ENCODE data around the gene C11orf42.
A peak's percentile ranks its signal among the peaks of the same experiment; 100 is the strongest.
"Not testable (repeated sequence)": the region's sequence is repeated elsewhere in the genome, so short reads cannot be mapped to it uniquely, and the experiment has no call there.

C11orf42 gene

DNA sequence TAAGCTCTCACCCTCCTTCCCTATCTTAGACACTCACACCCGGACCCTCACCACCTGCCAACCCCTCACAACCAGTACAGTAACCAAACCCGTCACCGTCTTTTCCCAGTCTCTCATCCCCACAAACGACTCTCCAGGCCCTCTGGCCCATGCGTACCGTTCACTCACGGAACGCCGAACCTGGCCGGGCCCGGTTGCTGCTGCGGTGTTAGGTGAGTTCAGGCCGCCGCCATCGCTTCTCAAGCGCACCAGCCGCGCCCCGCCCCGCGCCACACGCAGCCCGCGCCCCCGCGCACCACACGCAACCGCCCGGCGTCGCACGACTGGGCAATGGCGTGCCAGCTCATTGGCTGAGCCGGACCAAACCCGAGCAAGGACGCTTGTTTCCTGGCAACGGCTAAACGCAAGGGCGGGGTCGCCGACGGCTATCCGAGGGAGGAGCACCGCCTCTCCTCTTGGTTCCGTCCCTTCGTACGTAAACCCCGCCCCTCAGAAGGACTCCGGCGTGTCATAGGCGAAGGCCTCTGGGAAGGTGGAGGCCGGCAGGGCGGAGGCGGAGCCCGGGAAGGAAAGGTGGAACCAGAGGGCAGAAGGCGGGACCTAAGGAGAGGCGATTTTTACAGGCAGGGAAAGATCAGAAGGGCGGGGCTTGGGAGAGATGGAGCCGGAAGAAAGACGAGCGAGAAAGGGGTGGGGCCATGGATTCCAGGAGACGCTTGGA, 29.2 kb downstream of the C11orf42 start, which contains the start of gene FHIP1B:
TSS of gene FHIP1B (minus strand) at position 250 of the 721 bp plus-strand sequence. CDS start 10,120 bp downstream, outside the sequence.
- Mint-ChIP-seq H3K4me1 (peaks cover 26% of the 10 kb centered on the region), H3K27ac (peak within 1 kb of the TSS; percentile 93), H3K27me3 (no peaks in the 10 kb centered on the region), H3K9me3 (no peaks in the 10 kb centered on the region), H3K4me3 (peak within 1 kb of the TSS; percentile 98), H3K36me3 (peaks cover under 1% of the 10 kb centered on the region)
- ATAC-seq (ENCODE audit: low read depth) (peak; percentile 85), DNase-seq (ENCODE audit: low spot score in 2 of 2) (peak; percentile 94 to 99)

DNA sequence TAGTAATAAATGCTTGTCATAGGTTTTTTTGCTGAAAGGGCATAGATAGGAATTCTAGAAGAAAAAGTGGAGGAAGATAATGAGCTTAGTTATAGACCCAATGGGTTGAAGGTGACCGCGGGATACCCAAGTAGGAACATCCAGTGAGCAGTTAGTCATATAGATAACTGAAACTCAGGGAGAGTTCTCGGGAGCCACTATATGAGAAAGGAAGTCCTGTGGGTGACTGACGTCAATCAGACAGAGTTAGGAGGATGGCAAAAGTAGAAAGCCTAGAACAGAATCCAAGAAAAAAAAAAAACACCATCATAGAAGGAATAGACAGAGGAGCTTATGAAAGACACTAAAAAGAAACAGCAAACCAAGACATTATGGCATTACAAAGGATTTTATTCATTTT, 31.9 kb downstream of the C11orf42 start:
- Mint-ChIP-seq H3K9me3 (no peaks in the 10 kb centered on the region), H3K4me1 (peaks cover 20% of the 10 kb centered on the region), H3K27me3 (peaks cover 7% of the 10 kb centered on the region), H3K4me3 (no peak overlapping the region), H3K36me3 (no peaks in the 10 kb centered on the region), H3K27ac (no peak overlapping the region)
- no peak for ATAC-seq (ENCODE audit: low read depth)
- no peak for DNase-seq (ENCODE audit: low spot score in 2 of 2)

DNA sequence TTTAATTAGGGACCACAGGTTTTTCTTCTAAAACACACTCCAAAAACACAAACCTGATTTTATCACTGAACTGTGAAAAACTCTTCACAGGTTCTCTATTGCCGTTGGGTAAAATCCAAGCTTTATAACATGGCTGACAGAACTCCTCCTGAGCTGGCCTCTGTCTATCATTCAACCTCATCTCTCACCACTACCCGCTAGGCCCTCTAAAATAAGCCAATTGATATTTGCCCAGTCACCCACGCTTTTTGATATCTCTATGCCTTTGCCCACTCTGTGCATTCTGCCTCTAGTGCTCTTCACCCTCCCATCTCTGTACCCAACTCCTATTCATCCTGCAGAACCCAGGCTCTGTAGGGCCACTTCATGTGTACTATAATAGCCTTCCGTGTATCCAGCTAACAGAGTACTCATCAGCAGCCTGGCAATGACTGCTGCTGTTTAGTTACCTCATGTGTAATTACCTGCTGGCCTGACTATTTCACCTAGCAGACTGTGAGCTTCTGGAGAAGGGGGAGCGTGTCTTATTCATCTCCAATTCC, 32.5 kb downstream of the C11orf42 start:
- Mint-ChIP-seq H3K4me3 (no peak overlapping the region), H3K4me1 (peaks cover 19% of the 10 kb centered on the region)
- no peak for ATAC-seq (ENCODE audit: low read depth)

DNA sequence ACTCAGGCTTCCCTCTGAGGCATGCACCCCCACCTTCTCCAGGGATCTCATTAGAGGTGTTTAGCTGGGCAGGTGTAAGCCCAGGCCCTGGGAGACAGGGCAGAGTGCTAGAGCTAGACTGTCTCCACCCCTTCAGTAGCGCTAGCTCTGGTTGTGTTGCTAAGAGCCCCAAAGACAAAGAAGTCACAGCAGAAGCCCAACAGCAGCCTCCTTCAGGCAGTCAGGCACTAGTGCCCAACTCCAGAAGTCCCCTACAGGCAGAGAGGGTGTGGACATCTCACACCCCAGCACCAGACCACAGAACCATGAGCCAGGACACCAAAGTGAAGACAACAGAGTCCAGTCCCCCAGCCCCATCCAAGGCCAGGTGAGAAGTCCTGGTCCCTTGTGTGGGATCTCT, 33.5 kb downstream of the C11orf42 start, which contains the start of gene CNGA4:
TSS of gene CNGA4 (plus strand) at position 188 of the 400 bp plus-strand sequence. CDS start at position 306, 118 bp downstream.
- no peak for ATAC-seq (ENCODE audit: low read depth)
- no peak within 1 kb of the TSS for H3K27ac Mint-ChIP-seq

More for the DNA sequence above, 32.5 kb downstream of the C11orf42 start:
- no peak overlapping the region for H3K27ac Mint-ChIP-seq
- no peaks in the 10 kb centered on the region for H3K9me3 Mint-ChIP-seq
- no peak for DNase-seq (ENCODE audit: low spot score in 2 of 2)
- H3K36me3 Mint-ChIP-seq: no peaks in the 10 kb centered on the region
- peaks cover 10% of the 10 kb centered on the region for H3K27me3 Mint-ChIP-seq

DNA sequence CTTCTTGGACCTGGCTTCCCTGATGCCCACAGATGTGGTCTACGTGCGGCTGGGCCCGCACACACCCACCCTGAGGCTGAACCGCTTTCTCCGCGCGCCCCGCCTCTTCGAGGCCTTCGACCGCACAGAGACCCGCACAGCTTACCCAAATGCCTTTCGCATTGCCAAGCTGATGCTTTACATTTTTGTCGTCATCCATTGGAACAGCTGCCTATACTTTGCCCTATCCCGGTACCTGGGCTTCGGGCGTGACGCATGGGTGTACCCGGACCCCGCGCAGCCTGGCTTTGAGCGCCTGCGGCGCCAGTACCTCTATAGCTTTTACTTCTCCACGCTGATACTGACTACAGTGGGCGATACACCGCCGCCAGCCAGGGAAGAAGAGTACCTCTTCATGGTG, 34.8 kb downstream of the C11orf42 start:
- H3K4me1 Mint-ChIP-seq: peaks cover 6% of the 10 kb centered on the region
- peaks cover 18% of the 10 kb centered on the region for H3K27me3 Mint-ChIP-seq
- ATAC-seq (ENCODE audit: low read depth) (no peak), DNase-seq (ENCODE audit: low spot score in 2 of 2) (no peak)
- no peak overlapping the region for H3K27ac Mint-ChIP-seq
- H3K36me3 Mint-ChIP-seq: no peaks in the 10 kb centered on the region
- no peaks in the 10 kb centered on the region for H3K9me3 Mint-ChIP-seq
- H3K4me3 Mint-ChIP-seq: no peak overlapping the region

More for the DNA sequence above, 33.5 kb downstream of the C11orf42 start, which contains the start of gene CNGA4:
- H3K36me3 Mint-ChIP-seq: no peaks in the 10 kb centered on the region
- no peak within 1 kb of the TSS for H3K4me3 Mint-ChIP-seq
- peaks cover 12% of the 10 kb centered on the region for H3K27me3 Mint-ChIP-seq
- peaks cover 13% of the 10 kb centered on the region for H3K4me1 Mint-ChIP-seq
- H3K9me3 Mint-ChIP-seq: no peaks in the 10 kb centered on the region
- DNase-seq (ENCODE audit: low spot score in 2 of 2): no peak

DNA sequence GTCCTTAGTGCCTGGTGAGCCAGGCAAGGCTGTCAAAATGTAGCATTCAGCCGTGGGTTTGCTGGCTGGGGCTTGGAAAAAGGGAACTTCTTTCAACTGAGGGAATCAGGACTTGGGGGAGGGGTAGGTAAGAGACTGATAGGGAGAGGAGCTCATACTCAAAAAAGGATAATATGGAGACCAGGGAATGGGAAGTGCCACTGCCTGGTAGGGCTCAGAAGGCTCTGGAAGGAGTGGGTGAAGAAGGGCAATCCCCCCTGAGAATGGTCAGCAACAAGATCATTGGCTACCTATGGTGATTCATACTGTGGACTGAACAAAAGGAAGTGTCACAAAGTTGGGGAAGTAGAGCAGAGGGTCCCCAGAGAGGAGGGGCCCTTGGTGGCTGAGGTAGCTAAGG, 35.4 kb downstream of the C11orf42 start:
- ATAC-seq (ENCODE audit: low read depth) (no peak), DNase-seq (ENCODE audit: low spot score in 2 of 2) (no peak)
- H3K9me3 Mint-ChIP-seq: no peaks in the 10 kb centered on the region
- no peak overlapping the region for H3K4me3 Mint-ChIP-seq
- H3K4me1 Mint-ChIP-seq: peaks cover 3% of the 10 kb centered on the region
- H3K27me3 Mint-ChIP-seq: peaks cover 18% of the 10 kb centered on the region
- H3K27ac Mint-ChIP-seq: no peak overlapping the region
- no peaks in the 10 kb centered on the region for H3K36me3 Mint-ChIP-seq

DNA sequence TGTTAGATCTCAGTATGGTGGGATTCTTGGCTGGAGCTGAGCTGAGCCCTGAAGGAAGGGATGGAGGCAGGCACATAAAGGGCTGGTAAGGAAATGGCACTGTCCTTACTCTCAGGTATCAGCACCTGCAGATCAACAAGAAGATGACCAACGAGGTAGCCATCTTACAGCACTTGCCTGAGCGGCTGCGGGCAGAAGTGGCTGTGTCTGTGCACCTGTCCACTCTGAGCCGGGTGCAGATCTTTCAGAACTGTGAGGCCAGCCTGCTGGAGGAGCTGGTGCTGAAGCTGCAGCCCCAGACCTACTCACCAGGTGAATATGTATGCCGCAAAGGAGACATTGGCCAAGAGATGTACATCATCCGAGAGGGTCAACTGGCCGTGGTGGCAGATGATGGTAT, 36.0 kb downstream of the C11orf42 start:
- ATAC-seq (ENCODE audit: low read depth): no peak
- Mint-ChIP-seq H3K36me3 (no peaks in the 10 kb centered on the region), H3K9me3 (no peaks in the 10 kb centered on the region)

DNA sequence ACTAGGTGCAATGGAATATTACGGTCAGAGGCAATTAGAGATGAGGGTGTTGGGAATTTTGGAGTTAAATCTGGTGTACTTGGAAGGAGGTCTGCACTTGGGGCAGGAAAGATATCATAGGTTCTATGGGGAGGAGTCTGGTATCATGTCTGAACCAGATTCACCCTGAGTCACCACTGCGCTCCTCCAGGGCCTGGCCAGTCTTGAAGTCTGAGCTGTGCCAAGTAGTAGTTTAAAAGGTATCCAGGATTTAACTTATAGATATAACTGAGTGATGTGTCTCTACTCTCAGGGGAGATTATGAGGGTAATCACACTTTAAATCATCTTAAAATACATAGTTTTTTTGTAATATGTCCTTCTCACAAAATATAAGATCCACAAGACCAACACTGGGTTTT, 40.2 kb downstream of the C11orf42 start:
- Mint-ChIP-seq H3K36me3 (no peaks in the 10 kb centered on the region), H3K4me1 (peaks cover 1% of the 10 kb centered on the region), H3K4me3 (no peak overlapping the region), H3K9me3 (peaks cover 1% of the 10 kb centered on the region), H3K27me3 (peaks cover 15% of the 10 kb centered on the region), H3K27ac (no peak overlapping the region)
- DNase-seq (ENCODE audit: low spot score in 2 of 2) (no peak), ATAC-seq (ENCODE audit: low read depth) (no peak)

More for the DNA sequence above, 36.0 kb downstream of the C11orf42 start:
- DNase-seq (ENCODE audit: low spot score in 2 of 2): no peak
- no peak overlapping the region for H3K4me3 Mint-ChIP-seq
- peaks cover 18% of the 10 kb centered on the region for H3K27me3 Mint-ChIP-seq
- H3K4me1 Mint-ChIP-seq: peaks cover 3% of the 10 kb centered on the region
- H3K27ac Mint-ChIP-seq: no peak overlapping the region

DNA sequence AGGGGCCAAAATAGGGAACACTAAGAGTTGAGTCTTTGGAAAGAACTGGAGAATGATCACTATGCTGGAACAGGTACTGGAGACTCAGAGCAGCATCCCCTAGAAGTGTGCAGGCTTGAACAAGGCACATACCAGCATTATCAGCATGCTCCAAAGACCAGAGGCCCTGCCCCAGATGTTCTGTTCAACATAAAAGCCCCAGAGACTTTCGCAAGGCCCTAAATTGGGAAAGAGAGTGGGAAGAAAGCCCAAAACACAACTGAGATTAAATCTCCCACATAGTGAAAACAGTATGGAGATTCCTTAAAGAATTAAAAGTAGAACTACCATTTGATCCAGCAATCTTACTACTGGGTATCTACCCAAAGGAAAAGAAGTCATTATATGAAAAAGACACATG, 42.9 kb downstream of the C11orf42 start:
- DNase-seq (ENCODE audit: low spot score in 2 of 2): no peak
- no peaks in the 10 kb centered on the region for H3K36me3 Mint-ChIP-seq
- no peak for ATAC-seq (ENCODE audit: low read depth)
- no peak overlapping the region for H3K27ac Mint-ChIP-seq
- peaks cover 1% of the 10 kb centered on the region for H3K9me3 Mint-ChIP-seq
- peaks cover 6% of the 10 kb centered on the region for H3K27me3 Mint-ChIP-seq
- no peaks in the 10 kb centered on the region for H3K4me1 Mint-ChIP-seq
- no peak overlapping the region for H3K4me3 Mint-ChIP-seq

DNA sequence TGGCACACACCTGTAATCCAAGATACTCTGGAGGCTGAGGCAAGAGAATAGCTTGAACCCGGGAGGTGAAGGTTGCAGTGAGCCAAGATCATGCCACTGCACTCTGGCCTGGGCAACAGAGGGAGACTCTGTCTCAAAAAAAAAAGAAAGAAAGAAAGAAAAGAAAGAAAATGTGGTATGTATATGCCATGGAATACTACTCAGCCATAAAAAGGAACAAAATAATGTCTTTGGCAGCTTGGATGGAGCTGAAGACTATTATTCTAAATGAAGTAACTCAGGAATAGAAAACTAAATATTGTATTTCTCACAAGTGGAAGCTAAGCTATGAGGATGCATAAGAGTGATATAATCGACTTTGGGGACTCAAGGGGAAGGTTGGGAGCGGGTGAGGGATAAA, 43.5 kb downstream of the C11orf42 start:
- not testable (repeated sequence) for H3K27ac Mint-ChIP-seq; ATAC-seq (ENCODE audit: low read depth); H3K4me3 Mint-ChIP-seq; H3K9me3 Mint-ChIP-seq; DNase-seq (ENCODE audit: low spot score in 2 of 2); H3K36me3 Mint-ChIP-seq; H3K27me3 Mint-ChIP-seq; H3K4me1 Mint-ChIP-seq

DNA sequence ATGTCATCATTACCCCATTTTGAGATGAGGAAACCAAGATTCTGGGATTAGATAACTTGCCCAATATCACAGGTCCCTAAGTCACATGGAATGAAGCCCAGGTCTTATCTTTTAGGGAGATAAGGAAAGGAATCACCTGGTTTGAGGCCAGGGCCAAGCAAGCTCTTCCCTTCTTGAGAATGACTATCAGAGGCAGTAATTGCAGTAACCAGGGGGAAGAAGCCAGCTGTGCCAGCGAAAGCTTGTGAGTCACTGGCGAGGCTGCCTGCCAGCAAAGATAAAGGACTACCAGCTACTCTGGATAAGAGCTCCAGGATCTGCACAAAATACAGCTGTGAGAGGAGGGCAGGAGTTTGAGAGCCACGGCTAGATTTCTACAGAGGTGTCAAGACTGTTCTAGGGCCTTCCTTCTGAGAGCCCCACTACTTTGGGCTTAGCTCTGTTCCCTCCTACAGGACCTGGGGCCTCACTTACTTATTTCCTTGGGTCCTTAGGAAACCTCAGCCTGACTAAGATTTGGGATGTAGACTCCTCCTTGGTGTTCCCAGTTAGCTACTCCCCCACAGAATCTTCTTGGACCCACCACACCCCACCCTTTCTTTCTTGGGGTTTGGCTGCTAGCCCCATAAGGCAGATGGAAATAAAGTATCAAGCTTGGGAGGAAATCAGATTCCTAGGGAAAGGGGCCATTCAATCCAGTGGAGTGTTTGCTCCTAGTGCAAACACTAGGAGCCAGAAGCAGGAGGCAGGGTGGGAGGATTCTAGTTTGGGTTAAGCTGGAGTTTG, 44.6 kb downstream of the C11orf42 start:
- Mint-ChIP-seq H3K27me3 (no peaks in the 10 kb centered on the region), H3K27ac (no peak overlapping the region), H3K4me3 (no peak overlapping the region), H3K4me1 (no peaks in the 10 kb centered on the region), H3K36me3 (no peaks in the 10 kb centered on the region), H3K9me3 (peaks cover 1% of the 10 kb centered on the region)
- DNase-seq (ENCODE audit: low spot score in 2 of 2): no peak
- no peak for ATAC-seq (ENCODE audit: low read depth)

DNA sequence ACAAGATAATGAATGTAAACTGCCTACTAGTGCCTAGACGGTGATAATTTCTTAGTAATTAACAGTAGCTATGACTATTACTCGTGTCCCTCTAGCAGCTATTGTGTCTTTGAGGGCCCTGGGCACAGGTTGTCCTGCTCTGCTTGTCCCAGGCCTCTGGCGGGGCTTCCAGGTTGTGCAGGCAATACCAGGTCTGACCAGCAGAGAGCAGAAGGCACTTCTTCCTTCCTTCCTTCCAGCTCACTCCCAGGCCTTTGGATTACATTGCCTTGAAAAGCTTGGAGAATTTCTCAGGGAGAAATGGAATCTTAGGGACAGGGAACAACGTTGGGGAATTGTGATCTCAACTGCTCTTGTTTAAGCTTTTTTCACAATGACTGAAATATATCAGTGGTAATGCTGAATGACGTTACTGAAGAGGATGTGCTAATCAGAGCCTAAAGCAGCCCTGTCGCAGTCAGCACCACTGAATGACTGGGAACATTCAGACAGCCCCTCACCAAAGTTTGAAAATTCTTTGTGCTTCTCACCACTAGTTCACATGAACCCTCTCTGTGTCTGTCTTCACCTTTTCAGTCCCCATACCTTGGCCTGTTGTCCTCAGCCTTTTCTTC, 45.9 kb downstream of the C11orf42 start:
- peak; percentile 59 for ATAC-seq (ENCODE audit: low read depth)
- Mint-ChIP-seq H3K9me3 (peaks cover 1% of the 10 kb centered on the region), H3K27me3 (no peaks in the 10 kb centered on the region), H3K4me1 (no peaks in the 10 kb centered on the region), H3K27ac (no peak overlapping the region), H3K4me3 (no peak overlapping the region), H3K36me3 (no peaks in the 10 kb centered on the region)
- peak in 1 of 2 donors; percentile 21 for DNase-seq (ENCODE audit: low spot score in 2 of 2)

DNA sequence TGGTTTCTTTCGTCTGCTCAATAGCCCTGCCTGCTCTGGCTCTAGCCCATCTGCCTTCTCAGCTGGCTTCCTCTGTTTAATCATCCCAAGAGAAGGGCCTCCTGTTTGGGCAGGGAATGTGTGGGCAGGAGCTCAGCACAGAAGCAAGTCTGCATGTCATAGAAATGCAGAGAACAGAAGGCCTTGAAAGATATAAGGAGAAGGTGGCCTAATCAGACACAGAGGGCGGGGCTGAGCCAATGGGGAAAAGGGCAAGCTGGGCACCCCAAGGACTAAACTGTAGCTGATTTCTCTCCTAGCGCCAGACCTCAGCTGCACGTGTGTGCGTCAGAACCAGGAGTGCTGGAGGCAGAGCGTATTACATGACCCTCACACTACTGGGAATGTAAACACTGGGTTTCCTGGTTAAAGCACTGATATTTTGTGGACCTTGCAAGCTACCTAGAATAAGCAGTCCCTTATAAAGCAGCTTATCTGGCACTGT, 46.7 kb downstream of the C11orf42 start:
- Mint-ChIP-seq H3K4me3 (no peak overlapping the region), H3K36me3 (no peaks in the 10 kb centered on the region), H3K9me3 (peaks cover 1% of the 10 kb centered on the region), H3K27me3 (no peaks in the 10 kb centered on the region), H3K4me1 (no peaks in the 10 kb centered on the region), H3K27ac (no peak overlapping the region)
- ATAC-seq (ENCODE audit: low read depth) (no peak), DNase-seq (ENCODE audit: low spot score in 2 of 2) (no peak)

DNA sequence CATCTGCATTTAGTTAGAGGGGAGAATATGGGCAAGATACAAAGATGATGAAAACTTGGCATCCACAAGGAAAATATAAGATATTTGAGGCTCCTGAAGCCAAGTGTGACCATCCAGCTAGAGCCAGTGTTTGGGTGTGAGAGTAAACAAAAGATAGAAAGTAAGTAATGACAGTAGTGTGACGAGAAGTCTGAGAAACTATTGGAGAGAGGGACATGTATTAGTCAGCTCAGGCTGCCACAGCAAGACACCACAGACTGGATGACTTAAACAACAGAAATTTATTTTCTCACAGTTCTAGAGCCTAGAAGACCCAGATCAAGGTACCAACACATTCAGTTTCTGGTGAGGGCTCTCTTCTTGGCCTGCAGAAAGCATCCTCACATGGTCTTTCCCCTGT, 47.8 kb downstream of the C11orf42 start:
- no peaks in the 10 kb centered on the region for H3K4me1 Mint-ChIP-seq
- H3K4me3 Mint-ChIP-seq: no peak overlapping the region
- DNase-seq (ENCODE audit: low spot score in 2 of 2): no peak
- no peaks in the 10 kb centered on the region for H3K36me3 Mint-ChIP-seq
- no peak overlapping the region for H3K27ac Mint-ChIP-seq
- peaks cover 2% of the 10 kb centered on the region for H3K27me3 Mint-ChIP-seq
- ATAC-seq (ENCODE audit: low read depth): no peak
- peaks cover 1% of the 10 kb centered on the region for H3K9me3 Mint-ChIP-seq
